B cell (primary cell): ENCODE data around the gene VNN1. TPM values are rescaled to one million over a fixed set of nuclear protein-coding genes. Genes with fewer than 3 reads are reported as not detected.

Source experiments
- ATAC-seq: fragments of 200-7000 bp; cut with Tn5 transposase; one replicate; pipeline ENCODE4 v1.10.0; 2021; ENCODE audit warnings: low read depth, mild to moderate bottlenecking, moderate number of reproducible peaks, moderate library complexity
- CTCF ChIA-PET: fragments of 350-600 bp; sonication (Branson Sonifier 250); formaldehyde crosslinking; loops from one replicate; lab custom pipeline; 2021; ENCODE audit warnings: antibody characterized with exemption, inconsistent platforms; lab: Charles Lee
- POLR2A ChIA-PET: fragments of 350-600 bp; sonication (Branson Sonifier 250); formaldehyde crosslinking; loops from one replicate; lab custom pipeline; 2021; ENCODE audit warnings: antibody characterized with exemption; lab: Charles Lee
- DNase-seq: peaks from one replicate; pipeline ENCODE4 v3.0.0; 2013
- H2AFZ ChIP-seq: 2 replicates; pipeline ENCODE4 v1.6.1; 2012; ENCODE audit warnings: mild to moderate bottlenecking, low read depth, low read length; ENCODE audit not compliant: insufficient read depth, poor library complexity, severe bottlenecking
- H3K27ac ChIP-seq, 2 donors: 1 replicate in 1 of 2; 2 replicates in 1 of 2; pipeline ENCODE4 v1.5.1; 2012 to 2013; ENCODE audit warnings: low read length in 2 of 2, mild to moderate bottlenecking in 2 of 2, moderate library complexity in 1 of 2
- H3K27me3 ChIP-seq, 4 experiments: fragments of 200-600 bp in 1 of 4; sonication (generic) in 1 of 4; replicated peaks in 1 of 4; 1 replicate in 2 of 4; 2 replicates in 2 of 4; pipeline versions ENCODE4 v1.6.1 to v1.7.0; 2013 to 2016; ENCODE audit warnings: low read length in 3 of 4, mild to moderate bottlenecking in 2 of 4, mixed read lengths in 1 of 4, moderate library complexity in 1 of 4; ENCODE audit not compliant: insufficient read depth in 4 of 4, control insufficient read depth in 3 of 4; ENCODE audit errors: control extremely low read depth in 1 of 4
- H3K36me3 ChIP-seq, 2 experiments: replicated peaks in 1 of 2; 1 replicate in 1 of 2; 2 replicates in 1 of 2; pipeline versions ENCODE4 v1.6.1 to v1.7.1; 2013; ENCODE audit warnings: low read length in 1 of 2; ENCODE audit not compliant: insufficient read depth in 2 of 2, control insufficient read depth in 1 of 2; ENCODE audit errors: control extremely low read depth in 1 of 2, extremely low read depth in 1 of 2
- H3K4me1 ChIP-seq, 2 donors: fragments of 200-600 bp in 1 of 2; sonication (generic) in 1 of 2; 1 replicate in 1 of 2; 2 replicates in 1 of 2; pipeline versions ENCODE4 v1.5.1 to v1.6.1; 2013 to 2017; ENCODE audit warnings: low read length in 2 of 2; ENCODE audit not compliant: control insufficient read depth in 2 of 2, insufficient read depth in 2 of 2
- H3K4me2 ChIP-seq: replicated peaks from 2 replicates; pipeline ENCODE3; 2012; ENCODE audit warnings: mild to moderate bottlenecking, low read depth, low read length; ENCODE audit not compliant: poor library complexity, severe bottlenecking
- H3K4me3 ChIP-seq, 5 experiments: fragments of 200-600 bp in 1 of 5; sonication (generic) in 1 of 5; 1 replicate in 3 of 5; 2 replicates in 2 of 5; pipeline versions ENCODE4 v1.5.1 to v1.7.0; 2011 to 2016; ENCODE audit warnings: low read length in 4 of 5, mild to moderate bottlenecking in 4 of 5, low read depth in 2 of 5, control low read depth in 1 of 5, moderate library complexity in 1 of 5; ENCODE audit not compliant: insufficient read depth in 1 of 5; ENCODE audit errors: control extremely low read depth in 1 of 5, extremely low read depth in 1 of 5
- H3K79me2 ChIP-seq: fragments of 200-600 bp; sonication (generic); one replicate; pipeline ENCODE4 v1.6.0; 2016; ENCODE audit warnings: low read length; ENCODE audit not compliant: control insufficient read depth, insufficient read depth
- H3K9ac ChIP-seq: fragments of 200-600 bp; sonication (generic); 2 replicates; pipeline ENCODE4 v1.6.1; 2017; ENCODE audit warnings: mild to moderate bottlenecking, low read length, moderate library complexity
- H3K9me3 ChIP-seq, 3 donors: one replicate each; pipeline versions ENCODE4 v1.6.1 to v1.7.1; 2013; ENCODE audit warnings: low read length in 2 of 3; ENCODE audit not compliant: control insufficient read depth in 2 of 3, insufficient read depth in 1 of 3; ENCODE audit errors: control extremely low read depth in 1 of 3
- H4K20me1 ChIP-seq: 2 replicates; pipeline ENCODE4 v1.6.0; 2012; ENCODE audit warnings: mild to moderate bottlenecking, low read length; ENCODE audit not compliant: insufficient read depth, control insufficient read depth, poor library complexity, severe bottlenecking
- H3K27ac Mint-ChIP-seq: one replicate; pipeline ENCODE4 v1.8.0; 2021; ENCODE audit warnings: mixed read lengths
- H3K27me3 Mint-ChIP-seq: one replicate; pipeline ENCODE4 v1.8.0; 2021; ENCODE audit warnings: mixed read lengths
- H3K4me1 Mint-ChIP-seq: one replicate; pipeline ENCODE4 v1.8.0; 2021; ENCODE audit warnings: mixed read lengths
- H3K4me3 Mint-ChIP-seq: one replicate; pipeline ENCODE4 v1.8.0; 2021; ENCODE audit warnings: mixed read lengths
- H3K9me3 Mint-ChIP-seq: one replicate; pipeline ENCODE4 v1.8.0; 2022; ENCODE audit warnings: mixed read lengths; ENCODE audit not compliant: insufficient read depth
- CTCF ChIP-seq: fragments of 200-600 bp; IDR thresholded peaks from one replicate; pipeline ENCODE4 v1.8.0; 2022; ENCODE audit warnings: antibody characterized with exemption, mild to moderate bottlenecking
- EZH2 ChIP-seq: IDR thresholded peaks from 2 replicates; pipeline ENCODE4 v1.6.1; 2012; ENCODE audit warnings: borderline replicate concordance, low read depth, mild to moderate bottlenecking, moderate library complexity, low read length; ENCODE audit not compliant: insufficient read depth, poor library complexity, severe bottlenecking
- WGBS: methylation state at CpG from one replicate; pipeline ENCODE4 v1.1.5; 2013; ENCODE audit warnings: missing lambda C conversion rate; ENCODE audit not compliant: insufficient coverage; 5-methylcytosine and 5-hydroxymethylcytosine counted together
- intact Hi-C: fragments of 100-400 bp; cut with micrococcal nuclease; formaldehyde crosslinking; loops from one replicate; pipeline ENCODE4 v1.10.0; 2022
- polyA plus RNA-seq: library from polyadenylated mRNA; depleted of rRNA; stranded (reverse); fragments of >200 nt; gene quantifications from 2 replicates; pipeline ENCODE4 v1.2.3, GENCODE V29; 2012
- total RNA-seq, 2 donors: library from RNA; stranded (reverse); fragments of 120-200 nt in 1 of 2; gene quantifications; 1 replicate in 1 of 2; 2 replicates in 1 of 2; pipeline versions ENCODE4 v1.2.3 to v1.2.4, GENCODE V29; 2013 to 2022

The VNN1 gene
- total and polyA plus RNA-seq, 2 donors (not counting 1 experiment from before 2014, with no cell fraction given), result 0.04 TPM; not detected in 1

- no peak overlapping the region for H2AFZ ChIP-seq
- H3K27ac ChIP-seq, result no peak overlapping the region
- H3K79me2 ChIP-seq, result no peaks in the 10 kb centered on the region
- intact Hi-C loops, result no loop called here
- no peaks in the 10 kb centered on the region for H4K20me1 ChIP-seq
- H3K27me3 ChIP-seq, result peaks cover 0 to 8% (median 6%) of the 10 kb centered on the region in 4 experiments
- Mint-ChIP-seq H3K27me3 (peaks cover 5% of the 10 kb centered on the region), H3K9me3 (no peaks in the 10 kb centered on the region), H3K4me3 (no peak overlapping the region), H3K27ac (no peak overlapping the region), H3K4me1 (peaks cover 4% of the 10 kb centered on the region)
- DNase-seq (no peak), ATAC-seq (no peak)
- ChIA-PET POLR2A (interaction anchor here (0.7 kb wide), 1 partner anchor 95 kb away, joined by 3 read pairs; no protein-coding TSS in a partner anchor), CTCF (no interaction called here)
- peaks cover 0 to 2% (median 0%) of the 10 kb centered on the region in 3 donors for H3K9me3 ChIP-seq
- TF ChIP-seq EZH2, result no peak
- no peak for TF ChIP-seq CTCF
- H3K4me3 ChIP-seq, result no peak overlapping the region
- H3K4me2 ChIP-seq, result no peak overlapping the region
- no peak overlapping the region for H3K9ac ChIP-seq
- H3K36me3 ChIP-seq, result no peaks in the 10 kb centered on the region
- H3K4me1 ChIP-seq, result no peaks in the 10 kb centered on the region
These were observed 9.9 kb downstream of the VNN1 start for GRCh38 chr6:132703936-132704335.

GRCh38 chr6:132698608-132699007, 15.2 kb downstream of the VNN1 start:
- ChIA-PET CTCF (no interaction called here), POLR2A (no interaction called here)
- H3K27me3 Mint-ChIP-seq, result peaks cover 5% of the 10 kb centered on the region
- peaks cover 0 to 8% (median 4%) of the 10 kb centered on the region in 4 experiments for H3K27me3 ChIP-seq
- no peak overlapping the region for H2AFZ ChIP-seq
- H3K9ac ChIP-seq, result no peak overlapping the region
- H4K20me1 ChIP-seq, result no peaks in the 10 kb centered on the region
- H3K36me3 ChIP-seq, result no peaks in the 10 kb centered on the region
- TF ChIP-seq CTCF (no peak), EZH2 (no peak)
- no peak for DNase-seq
- H3K79me2 ChIP-seq, result no peaks in the 10 kb centered on the region
- H3K4me1 Mint-ChIP-seq, result no peaks in the 10 kb centered on the region
- H3K4me1 ChIP-seq, result no peaks in the 10 kb centered on the region
- no peak overlapping the region for H3K4me3 ChIP-seq
- no peak for ATAC-seq
- no peak overlapping the region for H3K27ac ChIP-seq
- H3K4me3 Mint-ChIP-seq, result no peak overlapping the region
- H3K9me3 Mint-ChIP-seq, result peaks cover 12% of the 10 kb centered on the region
- 0% methylated on average over 1 of the region's 1 CpG for WGBS
- no peak overlapping the region for H3K4me2 ChIP-seq
- H3K27ac Mint-ChIP-seq, result no peak overlapping the region
- intact Hi-C loops, result no loop called here
- peaks cover under 1 to 14% (median 9%) of the 10 kb centered on the region in 3 donors for H3K9me3 ChIP-seq
